ENCODE results near the gene IFITM1. TPM values are rescaled to one million over a fixed set of nuclear protein-coding genes. Genes with fewer than 3 reads are reported as not detected.

The IFITM1 gene
- total RNA-seq, 2 experiments from 2014 or later: 286 to 306 TPM

GRCh38 chr11:279040-279965 lies 34.5 kb upstream of the IFITM1 start:
- H3K4me3 Mint-ChIP-seq: peak overlapping the region; percentile 86
- H3K9me3 ChIP-seq (ENCODE audit: control insufficient read depth in 1 of 2, insufficient read depth in 1 of 2, low read length in 2 of 2): no peaks in the 10 kb centered on the region
- H3K27me3 Mint-ChIP-seq: peaks cover 12% of the 10 kb centered on the region
- H3K36me3 ChIP-seq (ENCODE audit: insufficient read depth, low read length): no peaks in the 10 kb centered on the region
- H3K4me3 ChIP-seq (ENCODE audit: low read length): peak overlapping the region; percentile 53
- CTCF ChIA-PET: interaction anchor here (1.2 to 3.3 kb wide), 5 partner anchors 8 to 37 kb away, joined by 3 to 29 read pairs (median 5); no protein-coding TSS in a partner anchor
- peaks cover 15% of the 10 kb centered on the region for H3K36me3 Mint-ChIP-seq (ENCODE audit: low read depth)
- DNase-seq: peak in 6 of 14 experiments; percentile 1 to 61 (median 46)
- H3K27me3 ChIP-seq (ENCODE audit: control insufficient read depth in 1 of 2, insufficient read depth in 2 of 2, low read length in 2 of 2): peaks cover 10 to 18% of the 10 kb centered on the region in 2 experiments
- no peak for TF ChIP-seq CTCF (IDR thresholded peaks at IDR 0.05)
- peaks cover 56% of the 10 kb centered on the region for H3K4me1 ChIP-seq (ENCODE audit: insufficient read depth, low read length)
- peaks cover 61% of the 10 kb centered on the region for H3K4me1 Mint-ChIP-seq (ENCODE audit: low read depth)
- H3K9me3 Mint-ChIP-seq: no peaks in the 10 kb centered on the region
- peak overlapping the region; percentile 81 for H3K27ac Mint-ChIP-seq
- no peak overlapping the region for H3K27ac ChIP-seq (ENCODE audit: low read depth in 1 of 2, low read length in 2 of 2)
- POLR2A ChIA-PET: interaction anchor here (0.9 to 9.1 kb wide), 14 partner anchors 10 to 170 kb away, joined by 3 to 185 read pairs (median 6); partner anchors contain the start of genes BET1L, IFITM5, PGGHG and RIC8A
- intact Hi-C loops (cut with DNase I, micrococcal nuclease): loop anchor here in 1 of 2 experiments (2.0 kb wide), 1 partner anchor 27 kb away; no protein-coding TSS in a partner anchor
- ATAC-seq (ENCODE audit: poor library complexity): peak; percentile 30

GRCh38 chr11:279966-280705 lies 33.7 kb upstream of the IFITM1 start:
- H3K27me3 Mint-ChIP-seq: peaks cover 12% of the 10 kb centered on the region
- CTCF ChIA-PET: interaction anchor here (1.1 to 3.3 kb wide), 6 partner anchors 9 to 37 kb away, joined by 3 to 29 read pairs (median 4); no protein-coding TSS in a partner anchor
- POLR2A ChIA-PET: interaction anchor here (0.8 to 9.1 kb wide), 15 partner anchors 9 to 226 kb away, joined by 3 to 185 read pairs (median 6); partner anchors contain the start of genes BET1L, PGGHG, RIC8A and RNH1
- H3K4me3 Mint-ChIP-seq: peak overlapping the region; percentile 92
- intact Hi-C loops (cut with DNase I, micrococcal nuclease): loop anchor here (1.0 to 2.0 kb wide), 2 partner anchors 8 to 27 kb away; no protein-coding TSS in a partner anchor
- DNase-seq (peak in 10 of 14 experiments; percentile 37 to 78 (median 51)), ATAC-seq (ENCODE audit: poor library complexity) (peak; percentile 69)
- Histone ChIP-seq H3K4me1 (ENCODE audit: insufficient read depth, low read length) (peaks cover 56% of the 10 kb centered on the region), H3K4me3 (ENCODE audit: low read length) (peak overlapping the region; percentile 53), H3K9me3 (ENCODE audit: control insufficient read depth in 1 of 2, insufficient read depth in 1 of 2, low read length in 2 of 2) (no peaks in the 10 kb centered on the region), H3K36me3 (ENCODE audit: insufficient read depth, low read length) (no peaks in the 10 kb centered on the region), H3K27me3 (ENCODE audit: control insufficient read depth in 1 of 2, insufficient read depth in 2 of 2, low read length in 2 of 2) (peaks cover 10 to 18% of the 10 kb centered on the region in 2 experiments), H3K27ac (ENCODE audit: low read depth in 1 of 2, low read length in 2 of 2) (peak overlapping the region in 1 of 2 donors; percentile 4)
- peak overlapping the region; percentile 81 for H3K27ac Mint-ChIP-seq
- peaks cover 61% of the 10 kb centered on the region for H3K4me1 Mint-ChIP-seq (ENCODE audit: low read depth)
- TF ChIP-seq CTCF (IDR thresholded peaks at IDR 0.05): no peak
- peaks cover 15% of the 10 kb centered on the region for H3K36me3 Mint-ChIP-seq (ENCODE audit: low read depth)
- H3K9me3 Mint-ChIP-seq: no peaks in the 10 kb centered on the region
